OCI-LY7 (cell line): Measurements from ENCODE around the gene OR2T12.
"Not testable (repeated sequence)": the region's sequence is repeated elsewhere in the genome, so short reads cannot be mapped to it uniquely, and the experiment has no call there.

Source experiments
- EZH2phosphoT487 ChIP-seq: fragments of 200-600 bp; sonication (generic); IDR thresholded peaks from 2 replicates; pipeline ENCODE4 v1.6.1; 2018; ENCODE audit warnings: low read depth, borderline replicate concordance, mild to moderate bottlenecking, mixed run types, antibody characterized with exemption, low read length, moderate library complexity, mixed read lengths
- TF ChIP-seq, protein P1 (sequence below): fragments of 200-600 bp; sonication (generic); conservative IDR thresholded peaks from 2 replicates; pipeline ENCODE4 v1.5.1; 2014; ENCODE audit warnings: mild to moderate bottlenecking, antibody characterized with exemption, low read length, moderate library complexity, mixed read lengths

DNA sequence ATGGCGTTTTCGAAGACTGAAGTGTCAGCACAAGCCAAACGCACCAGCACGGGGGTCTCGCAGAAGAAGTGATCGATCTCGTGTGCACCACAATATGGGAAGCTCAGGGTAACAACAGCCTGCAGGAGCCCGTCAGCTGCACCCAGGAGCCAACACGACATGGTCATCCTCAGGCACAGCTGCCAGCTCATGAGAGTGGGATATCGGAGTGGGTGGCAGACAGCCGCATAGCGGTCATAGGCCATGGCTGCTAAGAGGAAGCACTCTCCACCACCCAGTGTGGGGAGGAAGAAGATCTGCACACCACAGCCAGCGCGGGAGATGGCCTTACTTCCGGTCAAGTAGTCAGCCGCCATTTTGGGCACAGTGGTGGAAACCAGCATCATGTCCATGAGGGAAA, 30.0 kb downstream of the OR2T12 start:
- TF ChIP-seq, protein P1, sequence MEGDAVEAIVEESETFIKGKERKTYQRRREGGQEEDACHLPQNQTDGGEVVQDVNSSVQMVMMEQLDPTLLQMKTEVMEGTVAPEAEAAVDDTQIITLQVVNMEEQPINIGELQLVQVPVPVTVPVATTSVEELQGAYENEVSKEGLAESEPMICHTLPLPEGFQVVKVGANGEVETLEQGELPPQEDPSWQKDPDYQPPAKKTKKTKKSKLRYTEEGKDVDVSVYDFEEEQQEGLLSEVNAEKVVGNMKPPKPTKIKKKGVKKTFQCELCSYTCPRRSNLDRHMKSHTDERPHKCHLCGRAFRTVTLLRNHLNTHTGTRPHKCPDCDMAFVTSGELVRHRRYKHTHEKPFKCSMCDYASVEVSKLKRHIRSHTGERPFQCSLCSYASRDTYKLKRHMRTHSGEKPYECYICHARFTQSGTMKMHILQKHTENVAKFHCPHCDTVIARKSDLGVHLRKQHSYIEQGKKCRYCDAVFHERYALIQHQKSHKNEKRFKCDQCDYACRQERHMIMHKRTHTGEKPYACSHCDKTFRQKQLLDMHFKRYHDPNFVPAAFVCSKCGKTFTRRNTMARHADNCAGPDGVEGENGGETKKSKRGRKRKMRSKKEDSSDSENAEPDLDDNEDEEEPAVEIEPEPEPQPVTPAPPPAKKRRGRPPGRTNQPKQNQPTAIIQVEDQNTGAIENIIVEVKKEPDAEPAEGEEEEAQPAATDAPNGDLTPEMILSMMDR, result not testable (repeated sequence)
- TF ChIP-seq EZH2phosphoT487, result not testable (repeated sequence)
